8988T (cell line): ENCODE data around the gene UTF1.
A peak's percentile ranks its signal among the peaks of the same experiment; 100 is the strongest.

Source experiments
- DNase-seq: peaks from one replicate; pipeline ENCODE4 v3.0.0; 2011

UTF1 gene

DNA sequence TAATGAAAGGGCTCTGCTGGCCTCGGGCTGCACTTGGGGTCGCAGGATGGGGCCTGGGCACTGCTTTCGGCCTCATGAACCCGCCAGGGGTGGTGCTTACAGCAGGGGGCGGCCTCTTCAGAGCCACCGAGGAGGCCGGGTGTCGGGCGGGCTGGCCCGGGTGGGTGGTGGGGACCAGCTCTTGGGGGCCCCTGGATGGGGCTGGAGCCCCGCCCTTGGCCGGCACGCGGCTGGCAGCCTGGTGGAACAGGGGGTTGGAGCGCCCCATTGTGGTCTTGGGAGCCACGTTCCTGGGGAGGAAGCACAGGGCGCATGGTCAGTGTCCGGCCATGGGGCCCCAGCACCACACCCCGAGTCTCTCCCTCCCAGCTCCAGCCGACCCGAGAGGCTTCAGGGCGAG is 37.8 kb downstream of the UTF1 start:
- no peak for DNase-seq

DNA sequence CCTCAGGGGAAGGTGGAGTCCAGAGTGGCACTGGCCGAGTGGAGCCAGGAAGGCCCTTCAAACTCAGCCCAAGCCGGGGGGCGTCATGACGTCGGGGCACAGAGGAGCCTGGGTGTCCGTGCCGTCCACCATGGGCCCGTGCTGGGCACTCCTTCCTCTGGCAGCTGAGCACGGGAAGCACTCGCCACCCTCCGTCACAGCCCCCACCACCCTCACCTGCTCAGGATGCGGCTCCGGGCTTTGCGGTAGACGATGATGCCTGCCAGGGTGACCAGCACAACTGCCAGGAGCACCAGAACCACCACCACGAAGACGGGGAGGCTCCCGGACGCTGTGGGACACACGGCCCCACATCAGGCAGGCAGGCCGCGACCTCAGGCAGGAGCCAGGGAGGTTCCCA is 38.5 kb downstream of the UTF1 start:
- DNase-seq = no peak

- DNase-seq = no peak
Observed at GRCh38 chr10:133269367-133269766, 39.4 kb downstream of the UTF1 start.

GRCh38 chr10:133270204-133270603 is 40.2 kb downstream of the UTF1 start:
- no peak for DNase-seq

- no peak for DNase-seq
Observed at GRCh38 chr10:133270773-133271297, 40.8 kb downstream of the UTF1 start.

DNA sequence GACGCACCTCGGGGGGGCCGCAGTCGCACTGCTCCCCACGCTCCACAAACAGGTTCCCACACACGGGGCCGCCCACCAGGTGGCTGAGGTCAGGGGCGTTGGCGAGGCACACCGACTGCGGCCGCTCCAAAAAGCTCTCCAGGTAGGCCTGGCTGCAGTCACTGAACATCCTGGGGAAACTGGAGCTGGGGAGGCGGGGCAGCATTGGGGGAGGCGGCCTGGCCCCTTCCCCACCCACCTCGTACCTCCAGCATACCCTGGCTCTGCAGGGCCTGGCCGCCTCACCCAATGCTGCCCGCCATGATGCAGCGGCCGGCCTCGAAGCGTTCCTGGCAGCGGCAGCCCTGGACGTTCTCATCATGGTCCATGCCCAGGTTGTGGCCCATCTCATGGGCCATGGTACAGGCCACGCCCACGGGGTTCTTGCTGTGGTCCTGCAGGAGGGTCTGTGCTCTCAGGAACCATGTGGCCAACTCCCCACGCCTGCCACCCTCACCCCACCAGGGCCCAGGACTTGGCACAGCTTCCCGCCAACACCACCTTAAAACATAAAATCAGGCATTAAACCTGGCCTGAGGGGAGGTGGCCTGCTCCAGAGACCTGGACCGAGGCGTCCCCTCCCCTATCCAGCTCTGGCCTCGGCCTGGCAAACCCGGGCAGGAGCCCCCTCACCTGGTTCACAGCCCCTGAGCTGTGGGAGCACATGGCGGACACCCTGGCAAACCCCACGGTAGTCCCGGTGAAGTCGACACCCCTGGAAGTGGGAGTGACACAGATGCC is 41.7 kb downstream of the UTF1 start:
- DNase-seq = no peak

GRCh38 chr10:133272301-133272963 is 42.4 kb downstream of the UTF1 start:
- no peak for DNase-seq

DNA sequence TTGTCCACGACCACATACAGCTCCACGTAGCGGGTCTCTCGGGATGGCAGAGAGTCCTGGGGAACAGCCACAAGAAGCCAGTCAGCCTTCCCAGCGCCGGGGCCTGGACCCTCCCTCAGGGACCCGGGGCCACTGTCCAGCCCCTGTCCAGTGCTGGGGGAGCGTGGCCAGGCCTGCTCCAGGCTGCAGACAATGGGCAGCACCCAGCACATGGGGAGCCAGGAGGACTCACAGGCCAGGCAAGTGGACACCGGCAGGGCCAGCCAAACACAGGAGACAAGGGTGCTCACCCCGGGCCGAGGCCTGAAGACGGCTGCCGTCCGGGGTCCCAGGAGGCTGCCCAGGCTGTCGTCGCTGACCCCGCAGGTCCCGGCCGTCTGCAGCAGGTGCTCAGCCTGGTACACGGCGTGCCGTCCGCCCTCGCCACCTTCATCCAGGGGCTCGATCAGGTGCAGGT is 43.0 kb downstream of the UTF1 start:
- no peak for DNase-seq

- no peak for DNase-seq
Observed at GRCh38 chr10:133273534-133274143, 43.6 kb downstream of the UTF1 start.

DNA sequence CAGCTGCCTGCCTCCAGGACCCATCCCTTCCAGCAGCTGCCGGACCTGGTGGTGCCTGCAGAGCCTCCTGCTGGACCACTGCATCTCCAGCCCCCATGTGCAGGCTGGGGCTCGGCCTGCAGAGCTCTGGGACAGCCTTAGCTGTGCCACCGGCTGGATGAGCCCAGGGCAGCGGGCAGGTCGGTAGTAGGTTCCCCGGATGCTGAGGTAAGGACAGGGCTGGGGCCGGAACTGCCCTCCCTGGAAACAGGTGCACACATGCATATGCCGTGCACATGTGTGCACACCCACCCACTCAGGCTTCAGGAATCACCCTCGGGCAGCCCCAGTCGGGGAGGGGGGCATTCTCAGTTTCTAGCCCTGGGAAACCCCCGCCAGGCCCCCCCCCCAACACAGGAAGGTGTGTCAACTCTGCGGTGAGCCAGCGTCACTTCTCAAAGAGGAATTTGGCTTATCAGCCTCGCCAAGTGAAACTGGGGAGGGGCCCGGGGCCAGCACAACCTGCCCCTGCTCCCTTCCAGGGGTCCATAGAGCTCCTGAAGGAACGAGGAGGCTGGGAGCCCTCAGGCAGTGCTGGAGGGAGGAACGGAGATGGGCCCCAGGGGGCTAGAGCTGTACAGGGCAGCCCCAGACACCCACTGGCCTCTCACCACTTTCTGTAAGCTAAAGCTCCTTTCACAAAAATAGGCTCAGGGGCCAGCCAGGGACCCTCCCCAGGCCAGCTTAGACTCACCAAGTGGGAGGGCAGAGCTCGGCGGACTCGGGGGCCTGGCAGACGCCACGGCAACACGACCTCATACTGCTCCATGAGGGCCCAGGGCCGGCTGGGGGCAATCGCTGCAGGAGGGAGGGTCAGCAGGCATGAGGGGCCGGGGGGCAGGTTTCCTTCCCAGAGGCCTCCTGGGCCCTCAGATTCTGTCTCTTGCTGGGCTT is 45.0 kb downstream of the UTF1 start:
- peak; percentile 94 for DNase-seq

DNA sequence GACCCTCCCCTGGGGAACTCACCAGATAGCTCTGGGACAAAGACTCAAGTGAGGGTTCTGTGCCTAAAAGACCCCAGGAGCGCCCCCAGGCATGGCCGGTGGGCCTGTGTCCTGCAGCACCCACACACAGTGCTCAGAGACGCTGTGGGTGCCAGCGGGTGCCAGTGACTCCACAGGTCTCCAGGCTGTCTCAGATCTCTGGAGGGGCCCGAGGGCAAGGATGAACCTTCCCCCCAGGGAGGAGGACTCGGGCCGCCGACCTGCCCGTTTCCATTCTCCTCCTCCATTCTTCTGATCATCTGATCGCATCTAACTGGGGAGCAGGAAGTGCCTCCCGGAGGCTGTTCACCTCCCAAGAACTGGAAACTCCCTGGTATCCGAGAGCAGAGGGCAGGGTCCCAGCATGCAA is 45.7 kb downstream of the UTF1 start:
- DNase-seq = peak; percentile 80

GRCh38 chr10:133276100-133276434 is 46.0 kb downstream of the UTF1 start:
- no peak for DNase-seq

GRCh38 chr10:133276435-133277201 is 46.6 kb downstream of the UTF1 start, which contains the start of gene ADAM8:
Gene ADAM8, minus strand, starts transcription at chr10:133276868. Its CDS starts 51 bp downstream, at chr10:133276817.
- no peak for DNase-seq

GRCh38 chr10:133277277-133277992 is 47.4 kb downstream of the UTF1 start:
- no peak for DNase-seq

DNA sequence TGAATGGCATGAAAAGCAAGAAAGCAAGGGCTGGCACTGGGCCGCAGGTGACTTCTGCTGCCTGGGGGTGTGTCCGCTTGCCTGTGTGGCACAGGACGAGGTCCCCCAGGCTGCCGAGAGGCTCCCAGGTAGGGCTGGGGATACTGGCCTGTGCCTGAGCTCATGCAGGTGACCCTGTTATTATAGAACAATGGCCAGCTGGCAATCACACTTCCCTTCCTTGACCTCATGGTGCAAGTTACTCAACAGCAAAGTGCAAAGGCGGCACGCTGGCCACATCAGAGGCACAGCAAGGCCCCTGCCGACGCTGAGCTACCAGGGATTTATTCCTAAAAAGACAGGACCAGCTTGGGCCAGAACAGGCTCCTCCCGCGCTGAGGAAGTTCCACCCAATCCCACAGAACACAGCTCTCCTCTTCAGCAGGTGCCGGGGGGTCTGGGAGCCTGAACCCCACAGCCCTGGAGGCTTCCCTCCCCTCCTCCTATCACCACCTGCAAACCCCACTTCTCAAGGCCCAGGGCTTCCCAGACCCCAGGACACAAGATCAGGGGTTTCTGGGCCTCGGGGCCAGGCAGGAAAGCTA is 48.1 kb downstream of the UTF1 start:
- DNase-seq = no peak

- DNase-seq = peak; percentile 83
Observed at GRCh38 chr10:133278577-133279265, 48.7 kb downstream of the UTF1 start.

DNA sequence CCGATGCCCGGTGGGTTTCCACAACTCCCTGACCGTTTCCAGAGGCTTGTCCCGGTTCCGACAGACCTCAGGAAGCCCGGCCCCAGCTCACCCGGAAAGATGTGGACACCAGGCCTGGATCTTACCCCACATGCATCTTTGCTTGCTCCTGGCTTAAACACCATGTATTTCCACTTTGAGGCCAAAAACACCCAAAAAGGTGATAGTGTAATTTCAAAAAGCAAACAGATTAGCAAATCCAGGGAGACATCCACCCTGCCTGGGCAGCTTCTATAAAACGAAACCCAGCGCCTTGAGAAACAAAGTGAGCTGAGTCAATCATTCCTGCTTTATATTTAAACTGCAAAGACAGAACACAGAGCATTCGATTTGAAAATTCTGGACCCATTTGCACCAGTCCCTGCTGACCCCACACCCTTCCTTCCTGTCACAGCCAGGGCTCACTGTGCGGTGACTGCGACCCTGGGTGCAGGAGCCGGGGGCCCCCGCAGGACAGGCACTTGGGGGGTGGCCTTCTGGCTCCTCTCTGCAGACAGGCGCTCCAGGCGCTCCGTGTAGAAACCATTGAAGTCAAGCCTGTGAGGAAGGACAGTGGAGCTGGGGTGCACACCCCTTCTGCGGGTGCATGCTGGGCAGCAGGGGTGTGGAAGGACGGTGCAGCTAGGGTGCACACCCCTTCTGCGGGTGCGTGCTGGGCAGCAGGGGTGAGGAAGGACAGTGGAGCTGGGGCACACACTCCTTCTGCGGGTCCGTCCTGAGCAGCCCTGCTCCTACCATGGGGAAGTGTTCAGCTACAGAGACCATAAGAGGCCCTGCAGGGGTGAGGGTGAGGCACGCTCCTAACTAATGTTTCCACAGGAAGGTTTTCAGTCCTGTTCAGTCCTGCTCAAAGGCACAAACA is 49.6 kb downstream of the UTF1 start:
- no peak for DNase-seq

- DNase-seq = peak; percentile 44
Observed at GRCh38 chr10:133280391-133281059, 50.5 kb downstream of the UTF1 start.
